OCI-LY1 (cell line): ENCODE data around the gene CTF1.

ENCODE experiments used
- H2AFZ ChIP-seq: fragments of 200-600 bp; sonication (generic), shearing (Covaris generic); 2 replicates; pipeline ENCODE4 v1.6.0; 2014; ENCODE audit warnings: antibody characterized with exemption, mild to moderate bottlenecking, low read length
- H3F3A ChIP-seq: fragments of 200-600 bp; sonication (generic), shearing (Covaris generic); 2 replicates; pipeline ENCODE4 v1.6.0; 2014; ENCODE audit warnings: mild to moderate bottlenecking, antibody characterized with exemption, low read length, moderate library complexity; ENCODE audit not compliant: insufficient read depth
- H3K27ac ChIP-seq: fragments of 200-600 bp; sonication (generic); 2 replicates; pipeline ENCODE4 v1.5.1; 2014; ENCODE audit warnings: low read length, mixed run types, mild to moderate bottlenecking, low read depth; ENCODE audit not compliant: poor library complexity, severe bottlenecking
- H3K27me3 ChIP-seq: fragments of 200-600 bp; sonication (generic); 2 replicates; pipeline ENCODE4 v1.6.0; 2014; ENCODE audit warnings: antibody characterized with exemption, mild to moderate bottlenecking, low read length, moderate library complexity; ENCODE audit not compliant: insufficient read depth
- H3K36me3 ChIP-seq: fragments of 200-600 bp; sonication (generic); 2 replicates; pipeline ENCODE4 v1.6.1; 2014; ENCODE audit warnings: mild to moderate bottlenecking, antibody characterized with exemption, low read length, moderate library complexity, mixed read lengths; ENCODE audit not compliant: insufficient read depth
- H3K4me1 ChIP-seq: fragments of 200-600 bp; sonication (generic); 2 replicates; pipeline ENCODE4 v1.5.1; 2014; ENCODE audit warnings: mild to moderate bottlenecking, low read length, moderate library complexity; ENCODE audit not compliant: insufficient read depth, severe bottlenecking
- H3K4me2 ChIP-seq: fragments of 200-600 bp; sonication (generic), shearing (Covaris generic); 2 replicates; pipeline ENCODE4 v1.6.1; 2014; ENCODE audit warnings: low read length
- H3K4me3 ChIP-seq: fragments of 200-600 bp; sonication (generic); 2 replicates; pipeline ENCODE4 v1.5.1; 2014; ENCODE audit warnings: low read length, low read depth, mild to moderate bottlenecking, mixed read lengths; ENCODE audit not compliant: poor library complexity, severe bottlenecking
- H3K79me2 ChIP-seq: fragments of 200-600 bp; shearing (Covaris generic); 2 replicates; pipeline ENCODE4 v1.6.1; 2016; ENCODE audit warnings: mixed run types, low read length, mixed read lengths; ENCODE audit not compliant: insufficient read depth
- H3K9ac ChIP-seq: fragments of 200-600 bp; sonication (generic), shearing (Covaris generic); 2 replicates; pipeline ENCODE4 v1.6.1; 2014; ENCODE audit warnings: mild to moderate bottlenecking, low read length, mixed read lengths
- H3K9me2 ChIP-seq: fragments of 200-600 bp; sonication (generic), shearing (Covaris generic); 2 replicates; pipeline ENCODE4 v1.6.1; 2014; ENCODE audit warnings: low read depth, mild to moderate bottlenecking, low read length, mixed read lengths
- H3K9me3 ChIP-seq: fragments of 200-600 bp; shearing (Covaris generic); 2 replicates; pipeline ENCODE4 v1.6.1; 2014; ENCODE audit warnings: low read length, mixed read lengths
- H4K20me1 ChIP-seq: fragments of 200-600 bp; sonication (generic), shearing (Covaris generic); 2 replicates; pipeline ENCODE4 v1.6.0; 2016; ENCODE audit warnings: mild to moderate bottlenecking, low read length; ENCODE audit not compliant: insufficient read depth
- CTCF ChIP-seq: fragments of 200-600 bp; sonication (generic), shearing (Covaris generic); IDR thresholded peaks from 2 replicates; pipeline ENCODE4 v1.5.1; 2017; ENCODE audit warnings: mild to moderate bottlenecking, antibody characterized with exemption, low read length, moderate library complexity, mixed read lengths
- EZH2 ChIP-seq: fragments of 200-600 bp; sonication (generic), shearing (Covaris generic); IDR thresholded peaks from 2 replicates; pipeline ENCODE4 v1.8.0; 2017; ENCODE audit warnings: borderline replicate concordance, mixed run types, mild to moderate bottlenecking, antibody characterized with exemption, low read length, moderate library complexity, mixed read lengths

CTF1 gene

GRCh38 chr16:30948667-30949649 is 52.5 kb downstream of the CTF1 start, which contains the start of gene ORAI3:
Gene ORAI3 (plus strand): TSS chr16:30949068. CDS start chr16:30949290, 222 bp downstream.
- H3F3A ChIP-seq, result no peaks in the 10 kb centered on the region
- peaks cover 8% of the 10 kb centered on the region; the same call in 1 of the 2 replicates for H3K36me3 ChIP-seq
- peak within 1 kb of the TSS; percentile 31 for H3K27ac ChIP-seq
- H3K4me1 ChIP-seq, result peaks cover 16% of the 10 kb centered on the region
- H3K9ac ChIP-seq, result peak within 1 kb of the TSS; percentile 87
- H3K27me3 ChIP-seq, result no peaks in the 10 kb centered on the region
- H3K79me2 ChIP-seq, result no peaks in the 10 kb centered on the region
- H3K4me2 ChIP-seq, result peak within 1 kb of the TSS; percentile 96
- H3K9me2 ChIP-seq, result no peaks in the 10 kb centered on the region
- no peak within 1 kb of the TSS for H2AFZ ChIP-seq
- no peaks in the 10 kb centered on the region for H4K20me1 ChIP-seq
- H3K4me3 ChIP-seq, result peak within 1 kb of the TSS; percentile 82
- no peaks in the 10 kb centered on the region for H3K9me3 ChIP-seq
- no peak for TF ChIP-seq EZH2
- no peak for TF ChIP-seq CTCF

GRCh38 chr16:30949650-30950515 is 53.5 kb downstream of the CTF1 start:
- peak overlapping the region; percentile 31 for H3K27ac ChIP-seq

More at GRCh38 chr16:30949650-30950515, 53.5 kb downstream of the CTF1 start:
- H3K4me2 ChIP-seq, result peak overlapping the region; percentile 96
- H3K4me1 ChIP-seq, result peaks cover 16% of the 10 kb centered on the region
- no peaks in the 10 kb centered on the region for H3K9me2 ChIP-seq
- H3K36me3 ChIP-seq, result 0 out of 2 replicates have a peak, but pooled peaks cover under 1% of the 10 kb centered on the region
- H3K9ac ChIP-seq, result peak overlapping the region; percentile 87
- H3F3A ChIP-seq, result no peaks in the 10 kb centered on the region
- no peaks in the 10 kb centered on the region for H3K79me2 ChIP-seq
- H4K20me1 ChIP-seq, result no peaks in the 10 kb centered on the region
- H3K9me3 ChIP-seq, result no peaks in the 10 kb centered on the region
- peak overlapping the region; percentile 82 for H3K4me3 ChIP-seq
- no peak overlapping the region for H2AFZ ChIP-seq
- H3K27me3 ChIP-seq, result no peaks in the 10 kb centered on the region
- TF ChIP-seq EZH2 (no peak), CTCF (peak; percentile 59)
